HG02642 (cell line): ENCODE results near the gene NADK2.
A peak's percentile ranks its signal among the peaks of the same experiment; 100 is the strongest.

Source experiments
- ATAC-seq: cut with Tn5 transposase; IDR thresholded peaks from one replicate; pipeline ENCODE4 v1.9.1; 2021; ENCODE audit warnings: mild to moderate bottlenecking; ENCODE audit not compliant: unreplicated experiment, poor library complexity

NADK2 gene

GRCh38 chr5:36170832-36171424, 70.8 kb downstream of the NADK2 start:
- ATAC-seq: no peak

- no peak for ATAC-seq
These were observed 73.0 kb downstream of the NADK2 start for GRCh38 chr5:36168737-36169136.

- no peak for ATAC-seq
These were observed 77.3 kb downstream of the NADK2 start for GRCh38 chr5:36164461-36164860.

GRCh38 chr5:36162810-36163486, 78.8 kb downstream of the NADK2 start:
- no peak for ATAC-seq

GRCh38 chr5:36161361-36161760, 80.4 kb downstream of the NADK2 start:
- no peak for ATAC-seq

DNA sequence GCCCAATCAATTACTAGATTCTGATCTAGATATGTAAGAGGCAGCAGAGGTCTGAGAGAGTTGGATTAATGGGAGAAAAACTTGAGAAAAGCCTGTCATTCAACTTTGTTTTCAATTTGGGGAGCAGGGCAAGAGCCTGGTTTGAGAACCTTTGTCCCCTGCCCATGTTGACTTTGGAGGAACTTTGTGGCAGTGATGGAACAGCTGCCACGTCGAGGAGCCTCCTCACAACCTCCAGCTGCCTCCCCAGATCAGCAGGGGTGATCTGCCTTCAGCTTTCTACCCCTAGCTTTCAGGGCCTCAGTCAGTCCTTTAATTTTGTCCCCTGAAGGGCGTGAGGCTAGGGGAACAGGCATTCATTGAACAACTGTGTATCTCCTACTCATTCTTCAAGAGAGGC, 81.1 kb downstream of the NADK2 start:
- ATAC-seq: no peak

DNA sequence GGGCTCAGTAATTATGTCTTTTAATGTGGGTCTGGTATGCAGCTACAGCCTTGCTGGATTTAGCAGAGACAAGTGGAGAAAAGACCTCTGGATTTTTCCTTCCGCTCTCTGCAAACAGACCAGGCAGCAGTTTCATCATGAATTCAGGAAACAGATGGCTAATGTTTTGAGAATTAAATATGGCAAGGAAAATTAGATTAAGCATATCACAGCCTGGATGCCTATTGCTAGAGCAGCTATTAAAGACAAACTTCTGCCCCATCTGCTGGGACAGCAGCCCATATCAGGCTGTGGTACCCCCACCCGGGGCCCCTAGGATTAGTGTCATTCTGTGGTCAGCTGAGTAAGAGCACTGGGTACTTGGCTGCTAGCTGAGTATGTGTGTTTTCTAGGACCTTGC, 83.6 kb downstream of the NADK2 start:
- ATAC-seq: no peak

GRCh38 chr5:36156619-36157018, 85.1 kb downstream of the NADK2 start:
- ATAC-seq: no peak

- ATAC-seq: no peak
These were observed 85.6 kb downstream of the NADK2 start for GRCh38 chr5:36156121-36156601.

DNA sequence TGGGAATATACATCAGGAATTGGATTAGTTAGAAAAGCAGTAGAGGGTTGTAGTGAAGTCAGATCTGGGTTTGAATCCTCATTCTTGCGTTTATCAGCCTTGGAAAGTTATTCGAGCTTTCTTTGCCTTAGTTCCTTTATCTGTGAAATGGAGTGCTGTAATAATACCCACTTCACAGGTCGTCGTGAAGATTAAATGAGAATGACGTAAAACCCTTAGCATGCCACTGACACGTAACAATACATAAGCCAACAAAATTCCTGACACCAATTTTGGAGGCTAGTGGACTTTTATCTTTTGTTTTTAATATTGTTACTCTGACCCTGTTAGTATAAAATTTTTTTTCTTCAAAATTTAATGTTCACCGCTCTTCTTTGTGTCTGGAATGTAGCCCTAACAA, 86.4 kb downstream of the NADK2 start:
- ATAC-seq: no peak

GRCh38 chr5:36153726-36154125, 88.0 kb downstream of the NADK2 start:
- ATAC-seq: no peak

- ATAC-seq: no peak
These were observed 88.4 kb downstream of the NADK2 start for GRCh38 chr5:36153298-36153677.

GRCh38 chr5:36152324-36153297, 89.1 kb downstream of the NADK2 start:
- peak; percentile 1 for ATAC-seq

- peak; percentile 98 for ATAC-seq
These were observed 90.0 kb downstream of the NADK2 start, which contains the start of the genes LMBRD2 and SKP2 for GRCh38 chr5:36151434-36152323. TSS of gene LMBRD2 (minus strand) at chr5:36151887. CDS start at chr5:36143349, 8,538 bp downstream. TSS of gene SKP2 (plus strand) at chr5:36152111. CDS start at chr5:36152263, 152 bp downstream.

GRCh38 chr5:36150676-36151433, 90.9 kb downstream of the NADK2 start:
- peak; percentile 19 for ATAC-seq

DNA sequence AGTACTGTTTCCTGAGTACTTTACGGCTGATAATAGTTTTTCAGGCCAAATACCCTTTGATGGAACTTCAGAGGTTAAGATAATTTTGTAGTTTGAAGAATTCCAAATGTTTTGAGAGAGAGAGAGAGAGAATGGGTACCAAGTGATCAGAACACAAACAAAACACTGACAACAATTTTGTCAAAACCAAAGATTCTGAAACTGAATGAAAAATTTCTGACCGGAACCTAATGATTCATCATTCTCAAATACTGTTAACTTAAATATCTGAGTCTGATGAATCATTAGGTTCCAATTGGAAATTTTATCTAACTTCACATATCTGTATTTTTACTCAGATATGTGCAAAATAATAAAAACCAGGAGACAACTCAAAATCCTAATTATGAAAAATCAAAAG, 94.0 kb downstream of the NADK2 start:
- no peak for ATAC-seq

DNA sequence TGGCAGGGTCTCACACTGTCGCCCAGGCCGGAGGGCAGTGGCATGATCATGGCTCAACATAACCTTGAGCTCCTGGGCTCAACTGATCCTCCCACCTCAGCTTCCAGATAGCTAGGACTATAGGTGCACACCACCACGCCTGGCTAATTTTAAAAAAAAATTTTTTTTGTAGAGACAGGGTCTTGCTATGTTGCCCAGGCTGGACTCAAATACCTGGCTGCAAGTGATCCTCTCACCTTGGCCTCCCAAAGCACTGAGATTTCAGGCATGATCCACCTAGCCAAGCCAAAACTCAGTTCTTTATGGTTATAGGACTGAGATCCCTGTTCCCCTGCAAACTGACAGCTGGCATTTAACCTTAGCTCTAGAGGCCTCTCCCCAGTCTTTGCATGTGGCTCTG, 95.3 kb downstream of the NADK2 start:
- no peak for ATAC-seq

DNA sequence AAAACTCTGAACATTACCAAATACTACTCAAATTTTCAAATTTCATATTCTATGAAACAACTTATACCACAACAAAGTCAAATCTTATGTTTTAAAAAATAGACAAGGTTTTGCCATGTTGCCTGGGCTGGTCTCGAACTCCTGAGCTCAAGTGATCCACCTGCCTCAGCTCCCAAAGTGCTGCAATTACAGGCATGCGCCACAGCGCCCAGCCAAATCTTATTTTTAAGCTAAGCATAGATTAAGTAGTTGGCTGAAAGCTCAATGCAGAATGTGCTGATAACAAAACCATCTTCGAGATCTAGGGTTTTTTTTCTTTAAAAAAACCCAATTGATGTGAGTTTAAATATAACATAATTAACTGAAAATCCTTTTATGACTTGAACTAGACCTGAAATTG, 96.4 kb downstream of the NADK2 start:
- no peak for ATAC-seq
